Measurements from ENCODE around the gene KLHDC10.
A peak's percentile ranks its signal among the peaks of the same experiment; 100 is the strongest.
"Not testable (repeated sequence)": the region's sequence is repeated elsewhere in the genome, so short reads cannot be mapped to it uniquely, and the experiment has no call there.

KLHDC10 gene

DNA sequence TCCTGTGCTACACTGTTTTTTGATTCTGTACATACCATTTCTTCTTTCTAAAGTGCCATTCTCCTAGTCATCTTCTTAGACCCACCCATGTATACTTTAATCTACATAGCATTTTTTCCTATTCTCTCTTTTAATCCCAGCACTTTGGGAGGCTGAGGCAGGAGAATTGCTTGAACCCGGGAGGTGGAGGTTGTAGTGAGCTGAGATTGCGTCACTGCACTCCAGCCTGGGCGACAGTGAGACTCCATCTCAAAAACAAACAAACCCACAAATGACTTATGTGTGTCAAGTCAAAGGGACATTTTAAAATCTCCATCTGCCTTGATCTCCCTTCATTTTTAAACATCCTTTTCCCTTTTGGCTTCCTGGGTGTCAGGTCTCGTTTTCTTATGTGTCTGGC lies 13.2 kb downstream of the KLHDC10 start:
- DNase-seq, result not testable (repeated sequence)

DNA sequence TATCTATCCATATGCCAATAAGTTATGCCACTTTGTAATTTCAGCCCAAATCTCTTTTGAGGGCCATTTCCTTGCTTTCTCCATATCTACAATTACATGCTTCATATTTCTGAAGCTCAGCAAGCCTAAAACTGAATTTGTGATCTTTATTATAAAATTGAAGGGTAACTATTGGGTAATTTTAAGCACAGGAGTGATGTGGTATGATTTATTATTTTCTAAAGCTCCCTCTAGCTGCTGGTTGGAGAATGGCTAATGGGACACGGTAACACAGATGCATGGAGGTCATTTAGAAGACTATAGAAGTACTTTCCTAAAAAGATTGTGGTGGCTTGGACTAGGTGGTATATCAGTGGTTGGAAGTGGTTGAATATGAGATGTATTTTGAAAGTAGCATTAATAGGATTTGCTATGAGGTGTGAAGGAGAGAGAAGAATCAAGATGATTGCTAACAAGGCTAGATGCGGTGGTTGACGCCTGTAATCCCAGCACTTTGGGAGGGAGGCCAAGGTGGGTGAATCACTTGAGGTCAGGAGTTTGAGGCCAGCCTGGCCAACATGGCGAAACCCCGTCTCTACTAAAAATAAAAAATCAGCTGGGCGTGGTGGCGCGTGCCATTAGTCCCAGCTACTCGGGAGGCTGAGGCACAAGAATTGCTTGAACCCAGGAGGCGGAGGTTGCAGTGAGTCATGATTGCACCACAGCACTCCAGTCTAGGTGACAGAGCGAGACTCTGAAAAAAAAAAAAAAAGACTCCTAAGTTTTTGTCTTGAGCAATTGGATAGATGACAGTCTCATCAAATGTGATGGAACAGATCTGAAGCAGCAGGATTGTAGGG lies 13.9 kb downstream of the KLHDC10 start:
- no peak for DNase-seq

DNA sequence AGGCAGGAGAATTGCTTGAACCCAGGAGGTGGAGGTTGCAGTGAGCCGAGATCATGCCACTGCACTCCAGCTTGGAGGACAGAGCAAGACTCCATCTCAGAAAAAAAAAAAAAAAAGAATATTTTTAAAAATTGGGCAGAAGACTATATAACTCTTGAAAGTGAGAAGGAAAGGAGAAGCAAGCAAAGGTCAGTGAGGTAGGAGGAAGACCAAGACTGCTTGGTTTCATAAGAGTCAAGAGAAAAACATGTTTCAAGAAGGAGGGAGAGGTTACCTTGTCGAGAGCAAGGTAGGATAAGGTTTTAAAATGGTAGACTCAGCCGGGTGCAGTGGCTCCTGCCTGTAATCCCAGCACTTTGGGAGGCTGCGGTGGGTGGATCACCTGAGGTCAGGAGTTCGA lies 14.9 kb downstream of the KLHDC10 start:
- not testable (repeated sequence) for DNase-seq

DNA sequence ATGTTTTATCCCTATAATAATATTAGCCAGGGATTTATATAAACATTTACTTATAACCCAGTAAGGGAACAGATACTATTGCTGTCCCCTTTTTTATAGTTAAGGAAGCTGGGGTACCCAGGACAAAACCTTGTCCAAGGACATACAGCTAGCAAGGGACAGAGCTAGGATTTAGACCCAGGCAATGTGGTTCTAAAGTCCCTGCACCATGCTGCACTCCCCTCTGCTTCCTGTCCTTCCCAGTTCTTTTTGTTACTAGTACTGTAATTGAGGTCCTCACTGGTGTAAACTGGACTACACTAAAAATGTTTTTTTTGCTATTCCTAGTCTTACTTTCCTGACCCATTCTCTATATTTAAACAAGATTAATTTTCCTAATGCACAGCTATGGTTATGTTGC lies 16.6 kb downstream of the KLHDC10 start:
- DNase-seq, result no peak

DNA sequence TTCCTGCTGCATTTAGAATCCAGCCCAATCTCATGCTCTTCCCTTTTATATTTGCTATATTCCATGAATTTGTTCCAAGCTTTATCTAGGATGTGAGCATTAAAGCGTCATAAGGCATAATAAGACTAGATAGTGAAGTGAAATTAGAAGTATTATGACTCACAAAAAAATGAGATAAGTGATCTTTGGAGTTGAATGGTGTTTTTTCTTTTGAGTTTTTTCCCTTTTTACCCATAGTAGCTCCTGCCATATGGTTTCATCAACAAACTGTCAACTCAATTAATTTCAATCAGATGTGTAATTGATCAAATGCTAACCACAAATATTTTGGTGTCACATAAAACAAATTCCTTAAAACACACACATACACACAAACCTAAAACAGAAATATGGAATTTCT lies 17.0 kb downstream of the KLHDC10 start:
- no peak for DNase-seq

DNA sequence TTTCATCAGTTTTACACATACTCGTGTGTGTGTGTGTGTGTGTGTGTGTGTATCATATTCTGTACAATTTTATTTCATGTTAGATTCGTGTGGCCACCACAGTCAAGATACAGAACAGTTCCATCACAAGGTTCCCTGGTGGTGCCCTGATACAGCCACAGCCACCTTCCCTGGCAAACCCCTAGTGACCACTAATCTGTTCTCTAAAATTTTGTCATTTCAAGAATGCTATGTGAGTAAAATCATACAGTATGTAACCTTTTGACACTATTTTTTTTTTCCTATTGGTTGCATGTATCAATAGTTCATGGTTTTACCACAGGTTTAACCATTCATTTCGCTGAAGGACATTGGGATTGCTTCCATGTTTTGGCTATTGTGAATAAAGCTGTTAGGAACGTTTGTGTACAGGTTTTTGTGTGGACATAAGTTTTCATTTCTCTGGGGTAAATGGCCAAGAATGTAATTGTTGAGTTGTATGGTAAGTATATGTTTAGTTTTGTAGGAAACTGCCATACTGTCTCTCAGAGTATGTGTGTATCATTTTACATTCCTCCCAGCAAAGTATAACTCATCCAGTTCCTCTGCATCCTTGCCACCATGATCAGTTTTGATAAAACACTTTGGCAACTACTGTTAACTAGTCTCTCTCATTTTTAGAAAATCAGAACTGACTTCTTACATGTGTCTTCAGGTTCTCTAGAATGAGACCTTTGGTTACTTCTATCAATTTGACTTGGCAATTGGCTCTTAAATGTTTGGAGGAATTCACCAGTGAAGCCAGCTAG lies 20.6 kb downstream of the KLHDC10 start:
- no peak for DNase-seq

DNA sequence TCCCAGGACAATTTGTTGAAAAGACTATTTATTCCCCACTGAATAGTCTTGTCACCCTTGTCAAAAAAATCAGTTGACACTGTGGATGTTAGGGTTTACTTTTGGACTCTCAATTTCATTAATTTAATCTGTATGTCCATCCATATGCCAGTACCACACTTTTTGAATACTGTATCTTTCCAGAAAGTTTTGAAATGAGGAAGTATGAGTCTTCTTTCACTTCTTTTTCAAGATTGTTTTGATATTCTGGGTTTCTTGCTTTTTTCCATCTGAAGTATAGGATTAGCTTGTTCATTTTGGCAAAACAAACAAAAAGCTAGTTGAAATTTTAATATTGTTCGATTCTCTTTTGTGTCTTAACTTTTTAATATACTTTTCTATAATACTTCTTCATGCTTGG lies 21.7 kb downstream of the KLHDC10 start:
- no peak for DNase-seq

DNA sequence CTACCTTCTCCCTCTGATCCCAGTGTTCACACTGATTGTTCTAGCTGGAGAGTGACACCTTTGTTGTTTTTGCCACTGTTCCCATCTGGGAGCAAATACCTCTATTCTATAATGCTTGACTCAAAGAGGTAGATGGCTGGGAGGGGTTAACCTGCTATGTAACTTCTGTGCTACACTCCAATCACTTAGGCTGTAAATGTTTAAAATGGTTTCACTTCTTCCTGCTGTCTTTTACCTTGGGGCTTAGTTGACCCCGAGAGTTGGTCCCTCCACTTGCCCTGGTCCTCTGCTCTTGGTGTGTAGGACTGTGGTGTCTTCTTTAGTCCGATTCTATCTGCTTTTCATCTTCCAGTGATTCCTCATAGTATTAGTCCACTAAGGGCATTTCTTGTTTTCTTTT lies 22.3 kb downstream of the KLHDC10 start:
- DNase-seq, result no peak

DNA sequence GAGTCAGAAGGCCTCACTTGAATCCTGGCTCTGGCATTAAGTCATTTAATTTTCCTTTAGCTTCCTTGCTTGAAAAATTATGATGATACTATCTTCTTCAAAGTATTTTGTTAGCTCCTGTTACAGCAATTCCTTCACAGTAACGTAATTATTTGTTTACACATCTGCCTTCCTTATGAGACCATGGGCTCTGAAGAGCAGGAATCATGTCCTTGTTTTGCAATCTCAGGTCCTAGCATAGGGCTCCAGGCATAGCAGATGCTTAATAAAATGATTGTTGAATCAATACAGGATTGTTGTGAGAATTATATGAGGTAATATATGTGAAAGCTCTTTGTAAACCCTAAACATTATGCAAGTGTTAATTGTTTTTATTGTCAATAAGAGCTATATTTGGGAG lies 25.5 kb downstream of the KLHDC10 start:
- no peak for DNase-seq

DNA sequence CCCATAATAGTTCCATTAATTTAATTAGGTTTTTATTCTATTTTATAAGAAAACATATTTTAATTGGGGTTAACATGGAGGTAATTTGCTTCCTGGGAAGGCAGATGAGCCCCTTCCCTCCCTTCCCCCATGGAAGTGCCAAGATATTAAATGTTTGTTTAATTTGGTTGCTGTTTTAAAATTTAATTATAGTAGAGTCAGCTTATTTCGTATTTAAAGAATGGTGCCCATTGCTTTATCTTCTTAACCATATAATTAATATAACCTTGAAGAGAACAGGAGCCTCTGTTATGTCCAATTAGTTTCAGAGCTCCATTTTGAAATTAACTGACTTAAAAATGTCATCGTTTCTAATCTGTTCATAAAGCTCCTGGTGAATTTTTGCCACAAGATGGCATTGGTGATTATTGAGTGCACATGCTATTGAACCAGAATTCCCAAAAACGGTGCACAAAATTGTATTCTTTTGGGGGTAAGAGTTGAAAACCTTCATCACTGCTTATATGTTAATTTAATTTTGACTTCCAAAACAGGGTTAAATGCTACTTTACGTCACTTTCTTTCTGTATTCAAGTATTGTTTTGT lies 26.0 kb downstream of the KLHDC10 start:
- DNase-seq, result peak; percentile 5

DNA sequence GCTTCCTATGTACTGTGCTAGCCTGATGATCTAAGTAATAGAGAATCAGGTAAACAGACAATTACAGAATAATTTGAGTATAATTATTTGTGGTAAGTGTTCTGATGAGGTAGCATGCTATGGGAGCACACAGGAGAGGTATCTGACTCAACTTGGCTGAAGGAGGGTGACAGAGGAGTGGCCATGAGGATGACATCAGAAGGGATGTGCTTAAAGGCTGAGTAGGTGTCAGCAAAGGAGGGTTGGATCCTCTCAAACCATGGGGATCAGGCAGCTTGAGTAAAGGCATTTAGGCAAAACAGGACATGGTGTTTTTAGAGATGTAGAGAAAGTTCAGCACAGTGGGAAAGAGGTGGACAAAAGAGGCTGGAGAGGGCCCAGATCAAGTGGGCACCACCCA lies 29.0 kb downstream of the KLHDC10 start:
- no peak for DNase-seq

DNA sequence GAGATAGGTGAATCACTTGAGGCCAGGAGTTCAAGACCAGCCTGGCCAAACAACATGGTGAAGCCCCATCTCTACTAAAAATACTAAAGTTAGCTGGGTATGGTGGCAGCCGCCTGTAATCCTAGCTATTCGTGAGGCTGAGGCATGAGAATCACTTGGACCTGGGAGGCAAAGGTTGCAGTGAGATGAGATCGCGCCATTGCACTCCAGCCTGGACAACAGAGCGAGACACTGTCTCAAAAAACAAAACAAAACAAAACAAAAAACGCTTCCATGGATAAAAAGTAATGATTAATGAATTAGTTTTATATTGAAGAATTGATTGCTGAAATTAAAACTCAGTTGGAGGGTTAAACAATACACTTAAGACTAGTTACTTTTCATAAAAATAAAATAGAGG lies 32.3 kb downstream of the KLHDC10 start:
- no peak for DNase-seq

DNA sequence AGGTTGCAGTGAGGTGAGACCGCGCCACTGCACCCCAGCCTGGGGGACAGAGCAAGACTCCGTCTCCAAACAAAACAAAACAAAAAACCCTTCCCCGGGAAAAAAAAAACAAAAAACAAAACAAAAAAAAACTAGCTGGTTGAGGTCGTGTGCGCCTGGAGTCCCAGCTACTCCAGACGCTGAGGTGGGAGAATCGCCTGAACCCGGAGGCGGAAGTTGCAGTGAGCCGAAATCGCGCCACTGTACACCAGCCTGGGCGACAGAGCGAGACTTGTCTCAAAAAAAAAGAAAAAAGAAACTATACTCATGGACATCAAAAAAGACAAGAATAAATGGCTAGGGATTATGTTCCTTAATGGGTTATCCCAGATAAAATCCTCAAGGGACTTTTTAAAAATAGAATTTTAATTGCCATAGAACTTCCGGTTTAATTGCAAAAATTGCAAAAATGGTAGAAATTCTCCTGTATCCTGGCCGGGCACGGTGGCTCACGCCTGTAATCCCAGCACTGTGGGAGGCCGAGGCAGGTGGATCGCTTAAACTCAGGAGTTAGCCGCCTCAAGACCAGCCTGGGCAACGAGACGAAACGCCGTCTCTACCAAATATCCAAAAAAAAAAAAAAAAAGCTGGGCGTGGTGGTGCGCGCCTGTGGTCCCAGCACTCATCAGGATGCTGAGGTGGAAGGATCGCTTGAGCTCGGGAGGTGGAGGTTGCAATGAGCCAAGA lies 37.8 kb downstream of the KLHDC10 start:
- no peak for DNase-seq

DNA sequence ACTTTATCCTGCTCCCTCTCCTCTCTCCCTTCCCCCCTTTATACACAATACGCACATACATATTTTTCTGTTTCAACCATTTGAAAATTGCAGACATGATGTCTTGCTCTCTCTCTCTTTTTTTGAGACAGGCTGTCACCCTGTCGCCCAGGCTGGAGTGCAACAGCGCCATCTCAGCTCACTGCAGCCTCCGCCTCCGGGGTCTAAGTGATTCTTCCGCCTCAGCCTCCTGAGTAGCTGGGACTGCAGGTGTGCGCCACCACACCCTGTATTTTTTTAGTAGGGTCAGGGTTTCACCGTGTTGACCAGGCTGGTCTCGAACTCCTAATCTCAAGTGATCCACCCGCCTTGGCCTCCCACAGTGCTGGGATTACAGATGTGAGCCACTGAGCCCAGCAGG lies 38.5 kb downstream of the KLHDC10 start:
- DNase-seq, result no peak

DNA sequence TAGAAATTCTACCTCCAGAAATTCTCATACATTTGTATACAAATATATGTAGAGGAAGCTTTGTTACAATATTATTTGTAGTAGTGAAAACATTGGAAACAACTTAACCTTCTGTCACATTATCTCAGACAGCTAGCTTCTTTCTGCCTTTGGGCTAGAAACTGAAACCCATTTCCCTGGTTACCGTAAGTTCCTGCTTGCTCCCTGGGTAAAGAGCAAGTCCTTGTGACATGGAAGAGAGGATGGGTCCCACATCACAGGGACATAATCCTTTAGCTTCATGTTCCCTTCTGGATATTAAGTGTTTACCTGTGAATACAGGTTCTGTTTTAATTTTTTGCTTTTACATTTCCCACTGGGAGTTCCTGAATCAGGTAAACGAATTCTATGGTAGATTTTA lies 41.8 kb downstream of the KLHDC10 start:
- DNase-seq, result no peak

DNA sequence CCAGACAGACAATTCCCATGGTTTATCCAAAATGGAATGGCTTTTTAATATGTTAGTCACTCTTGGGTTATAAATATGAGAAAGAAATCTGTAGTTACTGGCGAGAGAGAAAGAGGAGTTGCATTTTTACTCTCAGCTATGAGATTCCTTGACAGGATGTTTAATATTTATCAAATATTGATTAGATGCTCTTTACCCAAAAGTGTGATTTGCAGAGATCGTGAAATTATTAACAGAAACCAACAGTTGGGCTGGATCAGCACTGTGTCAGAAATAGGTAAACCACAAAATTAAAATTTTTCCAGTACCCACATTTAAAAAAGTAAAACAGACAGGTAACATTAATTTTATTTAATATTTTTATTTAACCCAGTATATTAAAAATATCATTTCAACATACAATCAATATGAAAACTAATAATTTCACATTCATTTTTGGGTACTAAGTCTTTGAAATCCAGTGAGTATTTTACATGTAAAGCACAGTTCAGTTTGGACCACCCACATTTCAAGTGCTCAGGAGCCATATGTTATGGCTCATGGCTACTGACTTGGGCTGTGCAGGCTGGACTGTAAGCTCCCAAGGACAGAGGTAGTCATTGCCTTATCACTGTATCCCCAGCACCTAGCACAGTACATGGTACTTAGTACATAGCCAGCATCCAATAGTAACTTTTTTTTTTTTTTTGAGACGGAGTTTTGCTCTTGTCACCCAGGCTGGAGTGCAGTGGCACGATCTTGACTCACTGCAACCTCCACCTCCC lies 42.5 kb downstream of the KLHDC10 start:
- DNase-seq, result no peak

DNA sequence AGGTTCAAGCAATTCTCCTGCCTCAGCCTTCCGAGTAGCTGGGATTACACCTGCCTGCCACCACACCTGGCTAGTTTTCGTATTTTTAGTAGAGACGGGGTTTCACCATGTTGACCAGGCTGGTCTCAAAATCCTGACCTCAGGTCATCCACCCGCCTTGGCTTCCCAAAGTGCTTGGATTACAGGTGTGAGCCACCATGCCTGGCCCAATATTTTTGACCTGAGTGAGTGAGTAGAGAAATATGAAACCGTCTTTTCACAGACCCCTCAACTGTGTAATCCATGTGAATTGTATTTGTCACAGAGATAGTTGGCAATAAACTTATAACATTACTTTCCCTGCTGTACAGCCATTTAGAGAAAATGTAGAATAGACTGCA lies 43.1 kb downstream of the KLHDC10 start:
- not testable (repeated sequence) for DNase-seq

DNA sequence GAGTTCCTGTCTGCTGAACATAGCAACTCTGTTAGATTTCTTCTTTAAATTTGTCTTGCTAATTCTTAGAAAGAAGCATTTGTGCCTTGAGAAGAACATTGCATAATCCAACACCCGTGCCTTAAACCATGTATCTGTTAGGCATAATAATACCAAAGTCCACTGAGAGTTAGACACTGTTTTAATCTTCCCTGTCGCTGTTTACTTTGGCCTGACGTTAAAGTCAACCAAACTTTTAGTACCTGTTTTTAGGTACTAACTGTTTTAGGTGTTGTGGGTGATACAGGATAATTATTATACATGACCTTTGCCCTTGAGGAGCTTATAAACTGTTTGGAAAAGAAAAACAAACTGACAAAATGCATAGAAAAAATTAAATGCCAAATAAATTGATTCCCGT lies 43.6 kb downstream of the KLHDC10 start:
- no peak for DNase-seq

DNA sequence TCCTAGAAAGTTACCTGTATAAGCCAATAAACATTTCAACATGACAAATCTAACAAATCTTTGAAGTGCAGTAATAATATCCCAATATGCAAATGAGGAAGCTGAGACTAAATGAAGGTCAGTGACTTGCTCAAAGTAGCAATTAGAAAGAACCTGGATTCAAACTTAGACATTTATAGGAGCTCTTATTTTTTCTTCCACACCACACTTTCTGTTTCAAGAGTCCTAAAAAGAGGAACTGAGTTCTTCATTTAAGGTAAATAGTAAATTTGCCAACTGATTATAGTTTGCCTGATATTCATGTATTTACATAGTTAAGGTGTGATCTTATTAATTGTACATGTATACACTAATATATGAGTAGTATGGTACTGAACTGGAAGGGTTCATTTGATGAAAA lies 44.0 kb downstream of the KLHDC10 start:
- DNase-seq, result no peak

DNA sequence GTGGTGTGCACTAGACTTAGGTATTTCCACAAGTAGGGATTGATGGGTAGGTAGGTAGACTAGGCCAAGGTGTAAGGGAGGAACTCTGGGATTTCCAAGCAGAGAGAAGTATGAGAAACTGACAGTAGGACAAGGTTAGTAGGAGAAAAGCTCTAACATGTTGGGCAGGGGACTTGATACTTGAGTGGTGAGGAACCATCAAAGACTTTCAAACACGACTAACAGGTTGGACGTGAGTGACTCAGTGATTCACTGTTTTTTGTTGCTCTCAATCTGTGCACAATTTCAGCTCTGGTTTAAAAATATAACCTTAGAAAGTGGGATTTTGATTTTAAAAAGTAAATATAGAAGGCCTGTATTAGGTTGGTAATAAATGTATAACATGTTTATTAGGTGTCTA lies 44.4 kb downstream of the KLHDC10 start:
- DNase-seq, result no peak

DNA sequence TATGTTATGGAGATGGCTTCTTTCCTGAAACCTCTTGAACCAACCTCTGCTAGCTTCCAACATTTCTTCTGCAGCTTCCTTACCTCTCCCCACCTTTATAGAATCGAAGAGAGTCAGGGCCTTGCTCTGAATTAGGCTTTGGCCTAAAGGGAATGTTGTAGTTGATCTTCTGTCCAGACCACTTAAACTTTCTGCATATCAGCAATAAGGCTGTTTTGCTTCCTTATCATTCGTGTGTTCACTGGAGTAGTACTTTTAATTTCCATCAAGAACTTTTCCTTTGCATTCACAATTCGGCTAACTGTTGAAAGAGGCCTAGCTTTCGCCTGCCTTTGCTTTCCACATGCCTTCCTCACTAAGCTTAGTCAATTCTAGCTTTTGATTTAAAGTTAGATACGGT lies 48.0 kb downstream of the KLHDC10 start:
- no peak for DNase-seq

DNA sequence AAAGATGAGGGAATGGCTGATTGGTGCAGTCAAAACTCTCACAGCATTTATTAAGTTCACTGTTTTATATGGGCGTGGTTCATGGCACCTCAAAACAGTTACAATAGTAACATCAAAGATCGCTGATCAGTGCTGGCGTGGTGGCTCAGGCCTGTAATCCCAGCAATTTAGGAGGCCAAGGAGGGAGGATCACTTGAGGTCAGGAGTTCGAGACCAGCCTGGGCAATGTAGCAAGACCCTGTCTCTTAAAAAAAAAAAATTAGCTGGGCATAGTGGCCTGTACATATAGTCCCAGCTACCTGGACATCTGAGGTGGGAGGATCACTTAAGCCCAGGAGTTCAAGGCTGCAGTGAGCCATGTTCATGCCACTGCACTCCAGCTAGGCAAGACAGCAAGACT lies 48.5 kb downstream of the KLHDC10 start:
- no peak for DNase-seq

DNA sequence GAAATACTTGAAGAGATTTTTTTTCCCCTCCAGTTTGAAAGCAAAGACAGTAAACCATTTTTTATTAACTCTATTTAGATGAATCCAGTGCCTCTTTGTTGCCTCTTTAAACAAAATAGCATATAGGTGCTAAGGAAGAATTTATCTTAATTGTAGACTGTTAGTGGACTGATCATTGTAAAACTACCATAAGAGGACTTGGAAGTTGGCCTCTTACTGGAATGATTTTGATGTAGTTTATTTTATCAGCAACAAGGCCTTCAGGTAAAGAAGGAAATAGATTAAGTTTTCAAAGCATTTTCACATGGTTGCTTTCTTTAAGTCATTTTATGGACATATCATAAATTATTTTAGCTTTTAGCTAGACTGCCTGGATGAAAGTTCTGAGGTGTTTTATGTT lies 53.2 kb downstream of the KLHDC10 start:
- no peak for DNase-seq
